GM23248 (cell line): ENCODE results near the gene GINS2. TPM values are rescaled to one million over a fixed set of nuclear protein-coding genes. Genes with fewer than 3 reads are reported as not detected.

Experiments
- DNase-seq: peaks from one replicate; pipeline ENCODE4 v3.0.0-alpha.2; 2015
- H2AFZ ChIP-seq: fragments of 200-600 bp; sonication (generic); 2 replicates; pipeline ENCODE4 v1.6.1; 2016; ENCODE audit warnings: antibody characterized with exemption
- H3F3A ChIP-seq: fragments of 200-600 bp; sonication (generic); 2 replicates; pipeline ENCODE4 v1.6.1; 2016; ENCODE audit warnings: mild to moderate bottlenecking, antibody characterized with exemption, mixed run types; ENCODE audit not compliant: insufficient read depth
- H3K27ac ChIP-seq: fragments of 200-600 bp; sonication (generic); 2 replicates; pipeline ENCODE4 v1.5.1; 2016; ENCODE audit warnings: mild to moderate bottlenecking
- H3K27me3 ChIP-seq: fragments of 200-600 bp; sonication (generic); replicated peaks from 2 replicates; pipeline ENCODE4 v1.6.1; 2016; ENCODE audit warnings: mild to moderate bottlenecking; ENCODE audit not compliant: insufficient read depth
- H3K36me3 ChIP-seq: fragments of 200-600 bp; sonication (generic); 2 replicates; pipeline ENCODE4 v1.6.1; 2016; ENCODE audit warnings: low read depth, mild to moderate bottlenecking
- H3K4me1 ChIP-seq: fragments of 200-600 bp; sonication (generic); 2 replicates; pipeline ENCODE4 v1.6.1; 2016; ENCODE audit warnings: mild to moderate bottlenecking; ENCODE audit not compliant: insufficient read depth
- H3K4me2 ChIP-seq: fragments of 200-600 bp; sonication (generic); one replicate; pipeline ENCODE4 v1.6.1; 2016; ENCODE audit warnings: mild to moderate bottlenecking; ENCODE audit not compliant: unreplicated experiment
- H3K4me3 ChIP-seq: fragments of 200-600 bp; sonication (generic); 2 replicates; pipeline ENCODE4 v1.5.1; 2016; ENCODE audit warnings: mild to moderate bottlenecking
- H3K79me2 ChIP-seq: fragments of 200-600 bp; sonication (generic); 2 replicates; pipeline ENCODE4 v1.6.1; 2016; ENCODE audit warnings: mild to moderate bottlenecking; ENCODE audit not compliant: insufficient read depth
- H3K9ac ChIP-seq: fragments of 200-600 bp; sonication (generic); 2 replicates; pipeline ENCODE4 v1.6.1; 2016; ENCODE audit warnings: mild to moderate bottlenecking
- H3K9me2 ChIP-seq: fragments of 200-600 bp; sonication (generic); 2 replicates; pipeline ENCODE4 v1.6.1; 2016; ENCODE audit warnings: mixed run types, mild to moderate bottlenecking, moderate library complexity; ENCODE audit not compliant: insufficient read depth
- H3K9me3 ChIP-seq: fragments of 200-600 bp; sonication (generic); one replicate; pipeline ENCODE4 v1.6.1; 2017; ENCODE audit warnings: low read depth
- H4K20me1 ChIP-seq: fragments of 200-600 bp; sonication (generic); 2 replicates; pipeline ENCODE4 v1.6.0; 2016; ENCODE audit not compliant: insufficient read depth
- EZH2 ChIP-seq: fragments of 200-600 bp; sonication (generic); IDR thresholded peaks from 2 replicates; pipeline ENCODE4 v1.6.1; 2018; ENCODE audit warnings: antibody characterized with exemption, mild to moderate bottlenecking; ENCODE audit not compliant: insufficient read depth, poor library complexity, severe bottlenecking
- EZH2phosphoT487 ChIP-seq: fragments of 200-600 bp; sonication (generic); IDR thresholded peaks from 2 replicates; pipeline ENCODE4 v1.6.1; 2018; ENCODE audit warnings: antibody characterized with exemption, moderate library complexity, mild to moderate bottlenecking, low read depth; ENCODE audit not compliant: insufficient read depth
- WGBS, 2 experiments: methylation state at CpG; one replicate each; pipeline ENCODE4 v1.1.6; 2015 to 2017; ENCODE audit warnings: low lambda C conversion rate in 2 of 2, low coverage in 1 of 2; ENCODE audit errors: missing lambda C conversion rate in 2 of 2; 5-methylcytosine and 5-hydroxymethylcytosine counted together
- in situ Hi-C: fragments of 300-500 bp; cut with MboI; formaldehyde crosslinking; loops from 2 replicates; pipeline ENCODE4 v1.15.0; 2020
- polyA plus RNA-seq: library from polyadenylated mRNA; unstranded; fragments of >200 nt; fragmentation: Nextera tagmentation; extraction: Ambion mirVana; gene quantifications from 2 replicates; pipeline ENCODE4 v1.2.1, GENCODE V29; 2016
- total RNA-seq: library from RNA; depleted of rRNA; stranded (reverse); fragments of >200 nt; shearing (Covaris generic); gene quantifications from 2 replicates; pipeline ENCODE4 v1.2.3, GENCODE V29; 2014

The GINS2 gene
- total and polyA plus RNA-seq, 2 experiments from 2014 or later = 8.9 to 9.9 TPM

- H3K9me3 ChIP-seq = no peaks in the 10 kb centered on the region
- 0 out of 2 replicates have a peak, but pooled peaks cover 3% of the 10 kb centered on the region for H4K20me1 ChIP-seq
- 0 out of 2 replicates have a peak, but pooled peaks cover 3% of the 10 kb centered on the region for H3K4me1 ChIP-seq
- H3F3A ChIP-seq = no peaks in the 10 kb centered on the region
- 99% methylated on average over 21 of the region's 21 CpGs for WGBS, 2 experiments
- no peak overlapping the region for H3K9ac ChIP-seq
- no peak overlapping the region for H3K27ac ChIP-seq
- no peak for DNase-seq
- H3K4me3 ChIP-seq = no peak overlapping the region
- no peak for TF ChIP-seq EZH2
- no peak for TF ChIP-seq EZH2phosphoT487
- H3K36me3 ChIP-seq = no peaks in the 10 kb centered on the region
- no peaks in the 10 kb centered on the region for H3K27me3 ChIP-seq
- H3K79me2 ChIP-seq = peaks cover 83% of the 10 kb centered on the region
- no peak overlapping the region for H3K4me2 ChIP-seq
- no peak overlapping the region for H2AFZ ChIP-seq
- in situ Hi-C loops = no loop called here
- H3K9me2 ChIP-seq = no peaks in the 10 kb centered on the region
Measured at GRCh38 chr16:85644093-85644712, 44.6 kb downstream of the GINS2 start.

DNA sequence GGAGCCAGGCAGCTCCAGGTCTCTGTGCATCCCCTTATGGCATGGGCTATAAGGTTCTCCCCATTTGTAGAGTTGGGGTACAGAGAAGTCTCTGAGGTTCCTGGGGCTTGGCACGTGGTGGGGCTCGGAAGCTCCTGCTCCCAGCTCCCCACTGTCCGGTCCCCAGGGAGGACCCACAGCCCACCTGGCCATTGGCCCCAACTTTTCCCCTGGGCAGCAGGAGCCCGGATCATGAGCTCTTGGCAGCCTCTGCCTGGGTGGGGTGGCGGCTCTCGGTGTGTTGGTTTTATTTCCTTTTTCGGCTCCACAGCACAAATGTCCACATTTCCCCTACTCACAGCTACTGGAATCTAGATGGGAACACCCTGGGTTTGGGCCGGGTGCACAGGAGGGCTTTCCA, 45.1 kb downstream of the GINS2 start:
- Histone ChIP-seq H3F3A (no peaks in the 10 kb centered on the region), H2AFZ (no peak overlapping the region), H3K4me1 (0 out of 2 replicates have a peak, but pooled peaks cover 3% of the 10 kb centered on the region), H3K9me3 (no peaks in the 10 kb centered on the region), H3K9me2 (no peaks in the 10 kb centered on the region), H3K4me3 (no peak overlapping the region), H3K79me2 (peaks cover 83% of the 10 kb centered on the region), H3K4me2 (no peak overlapping the region), H3K36me3 (no peaks in the 10 kb centered on the region), H3K27me3 (no peaks in the 10 kb centered on the region), H3K27ac (no peak overlapping the region), H4K20me1 (0 out of 2 replicates have a peak, but pooled peaks cover 3% of the 10 kb centered on the region), H3K9ac (no peak overlapping the region)
- 69 to 70% methylated on average over 8 of the region's 8 CpGs for WGBS, 2 experiments
- in situ Hi-C loops = no loop called here
- no peak for TF ChIP-seq EZH2
- no peak for TF ChIP-seq EZH2phosphoT487
- DNase-seq = no peak

DNA sequence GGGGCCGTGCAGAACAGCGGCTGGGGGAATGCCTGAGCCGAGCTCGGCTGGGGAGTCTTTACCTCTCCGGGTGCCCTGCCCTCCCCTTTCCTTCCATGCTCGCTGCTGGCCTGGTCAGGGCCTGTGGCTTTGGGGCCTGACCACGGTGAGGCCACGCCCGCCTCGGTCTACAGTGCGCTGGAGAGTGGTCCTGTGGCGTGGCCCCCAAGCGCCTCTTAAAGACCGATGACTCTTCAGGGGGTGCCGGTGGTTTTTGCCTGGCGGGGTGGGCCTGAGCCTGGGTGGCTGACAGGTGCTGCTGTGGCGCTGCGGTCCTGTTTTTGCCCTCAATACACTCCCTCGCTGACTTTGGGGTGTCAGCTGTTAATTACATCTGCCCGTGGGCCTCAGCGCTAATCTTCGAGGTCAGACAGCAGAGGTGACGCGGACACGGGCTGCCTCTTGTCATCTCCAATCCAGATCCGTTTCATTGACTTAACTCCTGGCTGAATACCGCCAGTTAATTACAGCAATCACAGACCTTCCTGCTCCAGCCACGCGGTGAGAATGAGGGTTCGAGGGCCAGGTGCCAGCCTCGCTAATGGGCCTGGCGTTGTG, 45.9 kb downstream of the GINS2 start:
- Histone ChIP-seq H2AFZ (no peak overlapping the region), H3K79me2 (peaks cover 85% of the 10 kb centered on the region), H3K4me1 (0 out of 2 replicates have a peak, but pooled peaks cover 3% of the 10 kb centered on the region), H3K36me3 (no peaks in the 10 kb centered on the region), H3F3A (no peaks in the 10 kb centered on the region), H3K9ac (no peak overlapping the region), H3K4me3 (no peak overlapping the region), H3K9me3 (no peaks in the 10 kb centered on the region), H3K9me2 (no peaks in the 10 kb centered on the region), H4K20me1 (0 out of 2 replicates have a peak, but pooled peaks cover 3% of the 10 kb centered on the region), H3K4me2 (no peak overlapping the region), H3K27me3 (no peaks in the 10 kb centered on the region), H3K27ac (no peak overlapping the region)
- no peak for DNase-seq
- no peak for TF ChIP-seq EZH2phosphoT487
- TF ChIP-seq EZH2 = no peak
- in situ Hi-C loops = no loop called here
- 93 to 95% methylated on average over 22 to 32 of the region's 32 CpGs for WGBS, 2 experiments

GRCh38 chr16:85641776-85642176, 47.0 kb downstream of the GINS2 start:
- 43 to 46% methylated on average over 12 of the region's 12 CpGs for WGBS, 2 experiments
- peaks cover 89% of the 10 kb centered on the region for H3K79me2 ChIP-seq
- in situ Hi-C loops = no loop called here
- H3K4me3 ChIP-seq = no peak overlapping the region
- H2AFZ ChIP-seq = no peak overlapping the region
- H3K4me1 ChIP-seq = 0 out of 2 replicates have a peak, but pooled peaks cover 3% of the 10 kb centered on the region
- no peak overlapping the region for H3K27ac ChIP-seq
- no peaks in the 10 kb centered on the region for H3K36me3 ChIP-seq
- peaks cover 3% of the 10 kb centered on the region; the same call in 1 of the 2 replicates for H4K20me1 ChIP-seq
- H3K9me2 ChIP-seq = no peaks in the 10 kb centered on the region
- no peaks in the 10 kb centered on the region for H3K9me3 ChIP-seq
- TF ChIP-seq EZH2phosphoT487 = no peak
- no peak for TF ChIP-seq EZH2
- peak; percentile 64 for DNase-seq
- no peaks in the 10 kb centered on the region for H3F3A ChIP-seq
- H3K4me2 ChIP-seq = no peak overlapping the region
- H3K9ac ChIP-seq = no peak overlapping the region
- H3K27me3 ChIP-seq = no peaks in the 10 kb centered on the region
